Spleen (tissue), 11 donors: Measurements from ENCODE around the gene DBF4B. TPM values are rescaled to one million over a fixed set of nuclear protein-coding genes. Genes with fewer than 3 reads are reported as not detected.
"Not testable (repeated sequence)": the region's sequence is repeated elsewhere in the genome, so short reads cannot be mapped to it uniquely, and the experiment has no call there.

Source experiments
- DNase-seq: peaks from one replicate; pipeline ENCODE4 v3.0.0-alpha.2; 2020
- H3K27ac ChIP-seq, 8 donors: fragments of 200-600 bp; sonication (generic) in 7 of 8; 1 replicate in 4 of 8; 2 replicates in 4 of 8; pipeline versions ENCODE4 v1.5.0 to v1.8.0; 2016 to 2021; ENCODE audit warnings: inconsistent platforms in 4 of 8, mild to moderate bottlenecking in 4 of 8, moderate library complexity in 1 of 8
- H3K27me3 ChIP-seq, 7 donors: fragments of 200-600 bp; sonication (generic) in 6 of 7; replicated peaks in 1 of 7; 1 replicate in 4 of 7; 2 replicates in 3 of 7; pipeline versions ENCODE4 v1.5.0 to v1.8.0; 2016 to 2021; ENCODE audit warnings: inconsistent platforms in 3 of 7, mild to moderate bottlenecking in 1 of 7
- H3K36me3 ChIP-seq, 6 donors: fragments of 200-600 bp; sonication (generic) in 5 of 6; 1 replicate in 4 of 6; 2 replicates in 2 of 6; pipeline versions ENCODE4 v1.5.0 to v1.8.0; 2016 to 2021; ENCODE audit warnings: inconsistent platforms in 2 of 6
- H3K4me1 ChIP-seq, 6 donors: fragments of 200-600 bp; sonication (generic) in 5 of 6; 1 replicate in 3 of 6; 2 replicates in 3 of 6; pipeline versions ENCODE4 v1.5.0 to v1.8.0; 2016 to 2021; ENCODE audit warnings: inconsistent platforms in 3 of 6
- H3K4me3 ChIP-seq, 8 donors: fragments of 200-600 bp; sonication (generic) in 7 of 8; 1 replicate in 4 of 8; 2 replicates in 4 of 8; pipeline versions ENCODE4 v1.5.0 to v1.8.0; 2016 to 2021; ENCODE audit warnings: inconsistent platforms in 4 of 8, mild to moderate bottlenecking in 4 of 8, moderate library complexity in 2 of 8
- H3K9me3 ChIP-seq, 8 donors: fragments of 200-600 bp; sonication (generic) in 7 of 8; 1 replicate in 4 of 8; 2 replicates in 4 of 8; pipeline versions ENCODE4 v1.5.0 to v1.8.0; 2016 to 2021; ENCODE audit warnings: inconsistent platforms in 4 of 8
- POLR2A ChIP-seq, 3 donors: fragments of 450-650 bp; IDR thresholded peaks; one replicate each; pipeline ENCODE4 v1.5.1; 2017; ENCODE audit warnings: antibody characterized with exemption in 3 of 3, mild to moderate bottlenecking in 1 of 3
- POLR2AphosphoS5 ChIP-seq, 3 donors: sonication (generic); formaldehyde crosslinking; IDR thresholded peaks; one replicate each; pipeline ENCODE4 v1.5.1; 2017; ENCODE audit warnings: antibody characterized with exemption in 3 of 3
- WGBS, 5 donors: extraction: QIAGEN DNeasy Blood & Tissue Kit in 3 of 5; methylation state at CpG; one replicate each; pipeline versions ENCODE4 v1.1.5 to v1.1.7; 2013 to 2018; 5-methylcytosine and 5-hydroxymethylcytosine counted together
- intact Hi-C: fragments of 100-400 bp; cut with DNase I; formaldehyde crosslinking; loops from one replicate; pipeline ENCODE4 v1.15.0; 2023; ENCODE audit warnings: low total_unique reads
- polyA plus RNA-seq, 3 donors: library from polyadenylated mRNA; stranded (reverse); fragments of 200-250 nt; gene quantifications; one replicate each; pipeline ENCODE4 v1.2.1, GENCODE V29; 2013
- total RNA-seq, 7 donors: library from RNA; depleted of rRNA in 3 of 7; stranded (reverse); fragments of >200 nt in 3 of 7; fragmentation: NEBNext Ultra II Directional in 4 of 7; extraction: Animal tissue kit (Norgen Biotek cat#: 25700) in 4 of 7; gene quantifications; one replicate each; pipeline versions ENCODE4 v1.1.0 to v1.2.1, GENCODE V29; 2016 to 2021
- TF ChIP-seq, protein P1 (sequence below), 11 experiments: fragments of 200-600 bp in 7 of 11; fragments of 450-650 bp in 4 of 11; sonication (generic) in 4 of 11; IDR thresholded peaks in 8 of 11; conservative IDR thresholded peaks in 3 of 11; 1 replicate in 7 of 11; 2 replicates in 4 of 11; pipeline versions ENCODE4 v1.4.0 to v1.8.0; 2016 to 2021; ENCODE audit warnings: antibody characterized with exemption in 11 of 11, inconsistent platforms in 4 of 11, mild to moderate bottlenecking in 1 of 11
- donor health status: healthy with polysubstance abuse.
- donor health status: DM: no; HTN: no; CAD: no; lungs with moderate emphysema.
- donor health status: DM: no; HTN: no; CAD: no.
- donor health status: Bipolar disorder and iron deficiency.
- donor health status: healthy.
- donor health status: DM: no; HTN: no; CAD: no.
- donor health status: DM: yes; HTN: yes; CAD: no.

DBF4B gene
- total and polyA plus RNA-seq, 10 donors, result 2.0 to 11.2 (median 7.0) TPM

DNA sequence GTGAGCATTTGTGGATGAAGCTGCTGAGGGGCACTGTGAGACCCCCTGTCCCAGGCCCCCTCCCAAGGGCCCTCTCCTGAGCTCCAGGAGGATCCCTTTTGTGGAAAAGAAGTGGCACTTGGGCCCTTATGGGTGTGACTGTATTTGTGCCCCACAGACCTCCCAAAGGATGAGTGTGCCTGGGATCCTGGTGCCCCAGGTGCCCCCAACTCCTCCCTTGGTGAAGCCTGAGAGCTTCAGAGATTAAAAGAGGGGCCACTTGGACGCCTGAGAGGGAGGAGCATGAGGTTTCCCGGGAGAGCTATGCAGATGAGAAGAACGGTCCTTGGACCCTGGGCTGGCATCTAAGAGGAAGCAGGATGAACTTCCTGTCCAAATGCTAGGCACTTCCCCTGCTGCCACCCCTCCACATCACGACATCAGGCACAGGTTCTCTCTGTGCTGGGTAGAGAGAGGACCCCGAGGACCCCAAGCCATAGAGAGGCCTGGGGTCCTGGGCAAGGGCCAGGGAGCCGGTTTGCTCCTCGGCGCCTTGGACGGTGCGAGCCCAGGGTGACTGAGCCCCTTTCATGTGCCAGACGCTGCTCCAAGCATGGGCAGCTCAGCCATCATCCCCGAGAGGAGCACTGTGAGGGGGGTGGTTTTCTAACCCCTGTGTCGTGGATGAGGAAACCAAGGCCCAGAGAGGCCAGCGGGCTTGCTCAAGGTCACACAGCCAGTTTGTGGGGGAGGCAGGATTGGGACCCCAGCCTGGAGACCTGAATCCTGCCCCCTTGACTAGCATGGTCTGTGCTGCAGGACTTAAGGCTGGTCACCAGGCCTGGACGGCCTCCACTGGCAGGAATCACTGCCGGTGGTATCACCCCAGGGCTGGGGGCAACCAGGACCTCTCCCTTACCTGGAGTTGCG is 44.7 kb downstream of the DBF4B start:
- intact Hi-C loops, result no loop called here
- peaks cover 0 to 42% (median 14%) of the 10 kb centered on the region in 6 donors for H3K36me3 ChIP-seq
- H3K9me3 ChIP-seq, result no peaks in the 10 kb centered on the region
- H3K4me3 ChIP-seq, result no peak overlapping the region
- TF ChIP-seq, protein P1, sequence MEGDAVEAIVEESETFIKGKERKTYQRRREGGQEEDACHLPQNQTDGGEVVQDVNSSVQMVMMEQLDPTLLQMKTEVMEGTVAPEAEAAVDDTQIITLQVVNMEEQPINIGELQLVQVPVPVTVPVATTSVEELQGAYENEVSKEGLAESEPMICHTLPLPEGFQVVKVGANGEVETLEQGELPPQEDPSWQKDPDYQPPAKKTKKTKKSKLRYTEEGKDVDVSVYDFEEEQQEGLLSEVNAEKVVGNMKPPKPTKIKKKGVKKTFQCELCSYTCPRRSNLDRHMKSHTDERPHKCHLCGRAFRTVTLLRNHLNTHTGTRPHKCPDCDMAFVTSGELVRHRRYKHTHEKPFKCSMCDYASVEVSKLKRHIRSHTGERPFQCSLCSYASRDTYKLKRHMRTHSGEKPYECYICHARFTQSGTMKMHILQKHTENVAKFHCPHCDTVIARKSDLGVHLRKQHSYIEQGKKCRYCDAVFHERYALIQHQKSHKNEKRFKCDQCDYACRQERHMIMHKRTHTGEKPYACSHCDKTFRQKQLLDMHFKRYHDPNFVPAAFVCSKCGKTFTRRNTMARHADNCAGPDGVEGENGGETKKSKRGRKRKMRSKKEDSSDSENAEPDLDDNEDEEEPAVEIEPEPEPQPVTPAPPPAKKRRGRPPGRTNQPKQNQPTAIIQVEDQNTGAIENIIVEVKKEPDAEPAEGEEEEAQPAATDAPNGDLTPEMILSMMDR (IDR thresholded peaks at IDR 0.05 in 8 of 11, conservative IDR thresholded peaks at IDR 0.05 in 3 of 11), result no peak
- TF ChIP-seq POLR2A (IDR thresholded peaks at IDR 0.05), result no peak
- H3K4me1 ChIP-seq, result peaks cover 0 to 5% (median under 1%) of the 10 kb centered on the region in 6 donors
- no peak overlapping the region for H3K27ac ChIP-seq
- 80 to 88% (median 81%) methylated on average over 10 to 17 of the region's 17 CpGs for WGBS, 5 donors
- no peak for DNase-seq
- H3K27me3 ChIP-seq, result peaks cover 0 to 24% (median 3%) of the 10 kb centered on the region in 7 donors

DNA sequence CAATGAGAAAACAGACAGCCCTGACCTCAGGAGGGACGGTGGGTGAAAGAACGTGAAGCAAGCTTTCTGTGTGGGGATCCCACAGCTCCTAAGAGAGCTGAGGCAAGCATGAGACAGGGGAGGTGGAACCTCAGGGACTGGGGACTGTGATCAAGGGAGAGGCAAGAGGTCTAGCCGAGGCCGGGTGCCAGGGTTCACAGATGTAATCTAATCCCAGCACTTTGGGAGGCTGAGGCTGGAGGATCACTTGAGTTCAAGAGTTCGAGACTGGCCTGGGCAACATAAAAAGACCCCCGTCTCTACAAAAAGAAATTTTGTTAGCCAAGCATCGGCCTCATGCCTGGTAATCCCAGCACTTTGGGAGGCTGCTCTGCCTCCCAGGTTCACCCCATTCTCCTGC is 45.8 kb downstream of the DBF4B start:
- DNase-seq, result no peak
- intact Hi-C loops, result no loop called here
- no peaks in the 10 kb centered on the region for H3K9me3 ChIP-seq
- H3K4me3 ChIP-seq, result no peak overlapping the region
- WGBS, 5 donors, result 80 to 84% (median 82%) methylated on average over 7 of the region's 7 CpGs
- peaks cover 2 to 14% (median 7%) of the 10 kb centered on the region in 6 donors for H3K4me1 ChIP-seq
- no peak overlapping the region for H3K27ac ChIP-seq
- no peak for TF ChIP-seq POLR2AphosphoS5 (IDR thresholded peaks at IDR 0.05)
- TF ChIP-seq, protein P1 (IDR thresholded peaks at IDR 0.05 in 8 of 11, conservative IDR thresholded peaks at IDR 0.05 in 3 of 11), result no peak
- no peak for TF ChIP-seq POLR2A (IDR thresholded peaks at IDR 0.05)
- peaks cover 0 to 35% (median 12%) of the 10 kb centered on the region in 7 donors for H3K27me3 ChIP-seq
- peaks cover 0 to 31% (median 5%) of the 10 kb centered on the region in 6 donors for H3K36me3 ChIP-seq

DNA sequence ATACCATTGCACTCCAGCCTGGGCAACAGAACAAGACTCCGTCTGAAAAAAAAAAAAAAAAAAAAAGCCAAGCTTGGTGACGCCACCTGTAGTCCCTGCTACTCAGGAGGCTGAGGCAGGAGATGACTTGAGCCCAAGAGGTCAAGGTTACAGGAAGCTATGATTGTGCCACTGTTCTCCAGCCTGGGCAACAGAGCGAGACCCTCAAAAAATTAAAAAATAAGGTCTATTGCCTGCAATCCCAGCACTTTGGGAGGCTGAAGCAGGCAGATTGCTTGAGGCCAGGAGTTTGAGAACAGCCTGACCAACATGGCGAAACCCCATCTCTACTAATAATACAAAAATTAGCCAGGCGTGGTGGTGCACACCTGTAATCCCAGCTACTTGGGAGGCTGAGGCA is 46.7 kb downstream of the DBF4B start:
- H3K27ac ChIP-seq, H3K4me3 ChIP-seq, intact Hi-C loops, H3K9me3 ChIP-seq, DNase-seq: not testable (repeated sequence)
- peaks cover 0 to 22% (median 0%) of the 10 kb centered on the region in 6 donors for H3K36me3 ChIP-seq
- peaks cover 0 to 44% (median 21%) of the 10 kb centered on the region in 7 donors for H3K27me3 ChIP-seq
- 86 to 96% (median 89%) methylated on average over 4 to 5 of the region's 5 CpGs for WGBS, 5 donors
- H3K4me1 ChIP-seq, result peaks cover 4 to 20% (median 12%) of the 10 kb centered on the region in 6 donors

DNA sequence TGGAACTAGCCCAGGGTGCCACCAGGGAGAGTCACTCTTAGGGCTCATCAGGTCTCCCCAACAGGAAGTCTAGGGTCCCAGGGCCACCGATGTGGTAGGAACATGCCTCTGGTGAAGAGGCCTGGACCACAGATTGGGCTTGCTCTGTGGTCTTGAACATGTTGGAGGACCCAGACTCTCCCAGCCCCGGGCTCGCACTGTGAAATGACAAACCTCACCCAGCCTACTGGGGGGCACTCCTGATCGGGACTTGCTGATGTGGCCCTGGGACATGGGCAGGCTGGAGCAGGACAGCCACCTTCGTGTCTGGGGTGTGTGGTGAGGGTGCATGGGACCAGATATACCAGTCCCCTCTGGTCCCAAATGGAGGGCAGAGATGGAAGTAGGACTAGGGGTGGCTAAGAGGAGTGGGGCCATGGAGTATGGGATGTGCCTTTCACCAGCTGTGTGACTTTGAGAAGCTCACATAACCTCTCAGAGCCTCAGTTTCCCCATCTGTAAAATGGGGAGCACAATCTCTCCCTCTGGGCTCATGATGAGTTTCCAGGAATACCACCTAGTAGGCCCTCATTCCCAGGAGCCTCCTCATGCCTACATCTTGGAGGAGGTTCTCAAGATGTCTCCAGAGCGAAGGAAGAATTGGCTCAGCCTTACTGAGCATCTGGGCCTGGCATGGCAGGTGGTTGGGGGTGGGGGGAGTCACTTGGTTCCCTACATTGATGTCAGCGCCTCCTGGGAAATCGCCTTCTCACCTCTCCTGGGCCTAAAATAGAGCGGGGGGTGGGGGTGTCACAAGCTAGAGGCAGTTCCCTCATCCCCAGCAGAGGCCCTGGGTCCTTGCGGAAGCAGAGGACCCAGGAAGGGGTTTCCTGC is 48.8 kb downstream of the DBF4B start:
- TF ChIP-seq, protein P1 (IDR thresholded peaks at IDR 0.05 in 8 of 11, conservative IDR thresholded peaks at IDR 0.05 in 3 of 11), result no peak
- TF ChIP-seq POLR2A (IDR thresholded peaks at IDR 0.05), result no peak
- no peak for TF ChIP-seq POLR2AphosphoS5 (IDR thresholded peaks at IDR 0.05)
- WGBS, 5 donors, result 64 to 84% (median 74%) methylated on average over 8 to 10 of the region's 10 CpGs
- H3K27me3 ChIP-seq, result peaks cover 0 to 64% (median 26%) of the 10 kb centered on the region in 7 donors

More for the DNA sequence above, 48.8 kb downstream of the DBF4B start:
- no peak overlapping the region for H3K27ac ChIP-seq
- DNase-seq, result no peak
- no peaks in the 10 kb centered on the region for H3K9me3 ChIP-seq
- no peak overlapping the region for H3K4me3 ChIP-seq
- intact Hi-C loops, result no loop called here
- peaks cover 0 to 1% (median 0%) of the 10 kb centered on the region in 6 donors for H3K36me3 ChIP-seq
- H3K4me1 ChIP-seq, result peaks cover 4 to 20% (median 12%) of the 10 kb centered on the region in 6 donors
